ENCODE data around the gene PDS5B. TPM values are rescaled to one million over a fixed set of nuclear protein-coding genes. Genes with fewer than 3 reads are reported as not detected.

The PDS5B gene
- total RNA-seq, 2 donors from 2014 or later, result 14.7 to 16.2 TPM

DNA sequence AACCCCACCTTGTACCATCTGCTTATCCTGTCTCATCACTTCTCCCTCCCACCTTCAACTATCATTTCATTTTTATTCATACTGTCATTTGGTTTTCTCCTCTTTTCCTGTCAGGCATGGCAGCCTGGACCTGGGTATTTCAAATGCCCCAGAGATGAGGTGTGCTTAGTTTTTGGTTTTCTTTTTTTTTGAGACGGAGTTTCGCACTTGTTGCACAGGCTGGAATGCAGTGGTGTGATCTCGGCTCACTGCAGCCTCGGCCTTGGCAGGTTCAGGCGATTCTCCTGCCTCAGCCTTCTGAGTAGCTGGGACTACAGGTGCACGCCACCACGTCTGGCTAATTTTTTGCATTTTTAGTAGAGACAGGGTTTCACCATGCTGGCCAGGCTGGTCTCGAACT is 5.8 kb downstream of the PDS5B start:
- H3K27me3 ChIP-seq, result no peaks in the 10 kb centered on the region
- H3K4me3 ChIP-seq, result no peak overlapping the region
- DNase-seq (ENCODE audit: low spot score), result no peak
- H3K4me1 ChIP-seq, result peaks cover 0 to 35% of the 10 kb centered on the region in 2 donors
- no peaks in the 10 kb centered on the region for H3K9me3 ChIP-seq
- TF ChIP-seq, protein P1, sequence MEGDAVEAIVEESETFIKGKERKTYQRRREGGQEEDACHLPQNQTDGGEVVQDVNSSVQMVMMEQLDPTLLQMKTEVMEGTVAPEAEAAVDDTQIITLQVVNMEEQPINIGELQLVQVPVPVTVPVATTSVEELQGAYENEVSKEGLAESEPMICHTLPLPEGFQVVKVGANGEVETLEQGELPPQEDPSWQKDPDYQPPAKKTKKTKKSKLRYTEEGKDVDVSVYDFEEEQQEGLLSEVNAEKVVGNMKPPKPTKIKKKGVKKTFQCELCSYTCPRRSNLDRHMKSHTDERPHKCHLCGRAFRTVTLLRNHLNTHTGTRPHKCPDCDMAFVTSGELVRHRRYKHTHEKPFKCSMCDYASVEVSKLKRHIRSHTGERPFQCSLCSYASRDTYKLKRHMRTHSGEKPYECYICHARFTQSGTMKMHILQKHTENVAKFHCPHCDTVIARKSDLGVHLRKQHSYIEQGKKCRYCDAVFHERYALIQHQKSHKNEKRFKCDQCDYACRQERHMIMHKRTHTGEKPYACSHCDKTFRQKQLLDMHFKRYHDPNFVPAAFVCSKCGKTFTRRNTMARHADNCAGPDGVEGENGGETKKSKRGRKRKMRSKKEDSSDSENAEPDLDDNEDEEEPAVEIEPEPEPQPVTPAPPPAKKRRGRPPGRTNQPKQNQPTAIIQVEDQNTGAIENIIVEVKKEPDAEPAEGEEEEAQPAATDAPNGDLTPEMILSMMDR (IDR thresholded peaks at IDR 0.05), result no peak
- no peak overlapping the region for H3K27ac ChIP-seq
- no peaks in the 10 kb centered on the region for H3K36me3 ChIP-seq

DNA sequence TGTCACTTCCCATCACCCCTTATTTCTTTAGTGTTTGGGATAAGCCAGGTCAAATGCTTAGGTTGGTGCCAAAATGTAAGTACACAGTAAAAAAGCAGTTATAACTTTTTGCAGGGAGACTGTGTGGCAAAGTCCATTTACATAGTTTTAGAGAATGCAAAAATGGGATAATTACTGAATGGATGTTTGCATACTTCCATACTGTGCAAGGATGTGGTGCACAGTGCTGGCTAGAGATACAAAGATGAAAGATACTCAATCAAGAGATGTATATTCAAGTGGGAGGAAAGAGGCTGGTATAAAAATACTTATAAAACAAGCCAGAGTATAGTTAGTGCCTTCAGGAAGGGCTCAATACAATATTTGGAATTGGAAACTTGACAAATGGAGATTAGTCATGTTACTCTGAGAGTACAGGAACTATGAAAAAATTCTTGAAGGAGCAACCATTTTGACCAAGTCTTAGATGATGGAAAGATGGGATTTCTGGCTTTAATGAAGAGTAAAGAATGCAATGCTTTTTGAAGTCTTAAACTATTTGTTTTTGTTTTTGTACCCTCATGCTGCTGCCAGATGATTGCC is 8.0 kb downstream of the PDS5B start:
- TF ChIP-seq, protein P1 (IDR thresholded peaks at IDR 0.05), result no peak
- Histone ChIP-seq H3K27me3 (no peaks in the 10 kb centered on the region), H3K4me3 (no peak overlapping the region), H3K36me3 (no peaks in the 10 kb centered on the region), H3K4me1 (peaks cover 0 to 21% of the 10 kb centered on the region in 2 donors), H3K27ac (no peak overlapping the region), H3K9me3 (no peaks in the 10 kb centered on the region)
- no peak for DNase-seq (ENCODE audit: low spot score)

DNA sequence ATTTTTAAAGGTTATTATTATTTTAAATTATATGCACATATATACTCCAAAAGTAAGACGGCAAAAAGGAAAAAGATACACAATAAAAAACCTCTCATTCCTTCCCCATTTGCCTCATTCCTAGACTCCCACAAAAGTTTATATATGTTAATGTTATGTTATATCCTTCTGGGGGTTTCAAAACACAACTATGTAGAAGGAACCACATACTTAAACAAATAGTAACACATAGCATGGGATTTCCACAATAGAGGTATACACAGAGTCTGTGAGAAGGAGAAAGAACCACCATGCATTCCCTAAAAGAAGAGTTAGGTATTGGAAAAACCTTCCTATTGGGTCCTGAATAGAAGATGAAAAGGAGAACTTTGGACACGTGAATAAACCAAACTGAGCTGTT is 9.1 kb downstream of the PDS5B start:
- no peaks in the 10 kb centered on the region for H3K36me3 ChIP-seq
- TF ChIP-seq, protein P1 (IDR thresholded peaks at IDR 0.05), result no peak

GRCh38 chr13:32600890-32601289 is 14.6 kb downstream of the PDS5B start:
- Histone ChIP-seq H3K4me3 (no peak overlapping the region), H3K27me3 (no peaks in the 10 kb centered on the region), H3K27ac (no peak overlapping the region), H3K9me3 (no peaks in the 10 kb centered on the region), H3K36me3 (no peaks in the 10 kb centered on the region), H3K4me1 (peaks cover 0 to 9% of the 10 kb centered on the region in 2 donors)
- DNase-seq (ENCODE audit: low spot score), result no peak
- TF ChIP-seq, protein P1 (IDR thresholded peaks at IDR 0.05), result no peak

More for the DNA sequence above, 9.1 kb downstream of the PDS5B start:
- no peak for DNase-seq (ENCODE audit: low spot score)
- no peak overlapping the region for H3K27ac ChIP-seq
- H3K27me3 ChIP-seq, result no peaks in the 10 kb centered on the region
- no peak overlapping the region for H3K4me3 ChIP-seq
- no peaks in the 10 kb centered on the region for H3K9me3 ChIP-seq
- peaks cover 0 to 10% of the 10 kb centered on the region in 2 donors for H3K4me1 ChIP-seq

- TF ChIP-seq, protein P1 (IDR thresholded peaks at IDR 0.05), result no peak
- Histone ChIP-seq H3K4me1 (no peaks in the 10 kb centered on the region), H3K4me3 (no peak overlapping the region), H3K27ac (no peak overlapping the region), H3K36me3 (no peaks in the 10 kb centered on the region), H3K27me3 (no peaks in the 10 kb centered on the region), H3K9me3 (no peaks in the 10 kb centered on the region)
- DNase-seq (ENCODE audit: low spot score), result no peak
These were observed 23.2 kb downstream of the PDS5B start for GRCh38 chr13:32609428-32609827.

DNA sequence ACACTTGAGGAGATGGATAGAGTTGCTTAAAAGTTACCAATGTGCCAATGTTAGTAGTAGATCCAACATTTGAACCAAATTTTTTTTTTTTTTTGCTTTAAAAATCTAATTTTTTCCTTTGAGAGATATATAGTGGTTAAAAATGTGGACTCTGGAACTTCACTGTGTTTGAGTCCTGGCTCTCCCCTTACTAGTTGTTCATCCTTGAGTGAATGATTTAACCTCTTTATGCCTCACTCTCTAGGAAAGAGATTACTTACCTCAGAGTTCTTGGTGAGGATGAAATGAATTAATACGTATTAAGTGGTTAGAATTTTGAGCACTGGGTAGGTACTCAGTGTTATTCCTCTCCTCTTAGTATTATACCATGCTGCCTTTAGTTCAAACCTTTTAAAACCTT is 24.3 kb downstream of the PDS5B start:
- no peak overlapping the region for H3K4me3 ChIP-seq
- H3K36me3 ChIP-seq, result no peaks in the 10 kb centered on the region
- H3K9me3 ChIP-seq, result no peaks in the 10 kb centered on the region
- H3K27ac ChIP-seq, result no peak overlapping the region
- H3K4me1 ChIP-seq, result no peaks in the 10 kb centered on the region
- no peaks in the 10 kb centered on the region for H3K27me3 ChIP-seq
- no peak for DNase-seq (ENCODE audit: low spot score)
- TF ChIP-seq, protein P1 (IDR thresholded peaks at IDR 0.05), result no peak
